Panc1 (cell line): ENCODE measurements around the gene SAMD11.

Experiments
- POLR2AphosphoS5 ChIP-seq: IDR thresholded peaks from 2 replicates; pipeline ENCODE4 v1.6.1; 2012; ENCODE audit warnings: mild to moderate bottlenecking, low read depth, low read length, moderate library complexity
- TCF7L2 ChIP-seq: IDR thresholded peaks from 2 replicates; pipeline ENCODE4 v1.6.1; 2011; ENCODE audit warnings: mild to moderate bottlenecking, low read depth, low read length, inconsistent platforms
- TF ChIP-seq, protein P1 (sequence below): fragments of 450-650 bp; IDR thresholded peaks from 2 replicates; pipeline ENCODE4 v1.5.1; 2017; ENCODE audit warnings: mild to moderate bottlenecking

DNA sequence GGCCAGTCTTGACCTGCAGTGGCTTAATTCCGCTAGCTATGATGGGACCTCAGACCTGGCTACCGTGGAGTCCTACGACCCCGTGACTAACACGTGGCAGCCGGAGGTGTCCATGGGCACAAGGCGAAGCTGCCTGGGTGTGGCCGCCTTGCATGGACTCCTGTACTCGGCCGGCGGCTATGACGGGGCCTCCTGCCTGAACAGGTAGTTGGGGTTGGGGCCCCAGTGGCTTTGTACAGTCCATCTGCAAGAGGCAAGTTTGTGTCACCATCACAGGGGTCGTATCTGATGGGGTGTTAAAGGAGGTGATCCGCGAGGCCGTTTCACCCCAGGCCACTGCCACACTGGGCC lies 39.6 kb downstream of the SAMD11 start:
- TF ChIP-seq, protein P1, sequence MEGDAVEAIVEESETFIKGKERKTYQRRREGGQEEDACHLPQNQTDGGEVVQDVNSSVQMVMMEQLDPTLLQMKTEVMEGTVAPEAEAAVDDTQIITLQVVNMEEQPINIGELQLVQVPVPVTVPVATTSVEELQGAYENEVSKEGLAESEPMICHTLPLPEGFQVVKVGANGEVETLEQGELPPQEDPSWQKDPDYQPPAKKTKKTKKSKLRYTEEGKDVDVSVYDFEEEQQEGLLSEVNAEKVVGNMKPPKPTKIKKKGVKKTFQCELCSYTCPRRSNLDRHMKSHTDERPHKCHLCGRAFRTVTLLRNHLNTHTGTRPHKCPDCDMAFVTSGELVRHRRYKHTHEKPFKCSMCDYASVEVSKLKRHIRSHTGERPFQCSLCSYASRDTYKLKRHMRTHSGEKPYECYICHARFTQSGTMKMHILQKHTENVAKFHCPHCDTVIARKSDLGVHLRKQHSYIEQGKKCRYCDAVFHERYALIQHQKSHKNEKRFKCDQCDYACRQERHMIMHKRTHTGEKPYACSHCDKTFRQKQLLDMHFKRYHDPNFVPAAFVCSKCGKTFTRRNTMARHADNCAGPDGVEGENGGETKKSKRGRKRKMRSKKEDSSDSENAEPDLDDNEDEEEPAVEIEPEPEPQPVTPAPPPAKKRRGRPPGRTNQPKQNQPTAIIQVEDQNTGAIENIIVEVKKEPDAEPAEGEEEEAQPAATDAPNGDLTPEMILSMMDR, result no peak
- no peak for TF ChIP-seq TCF7L2
- no peak for TF ChIP-seq POLR2AphosphoS5
